Activated CD8-positive, alpha-beta T cell treated with anti-CD3 and anti-CD28 coated beads, Interleukin-2, amount 10 ng/mL, durations not matched to agents 7 days and 5 days (primary cell): ENCODE data around the gene RPS6KA5. TPM values are rescaled to one million over a fixed set of nuclear protein-coding genes. Genes with fewer than 3 reads are reported as not detected.
A peak's percentile ranks its signal among the peaks of the same experiment; 100 is the strongest.
"Not testable (repeated sequence)": the region's sequence is repeated elsewhere in the genome, so short reads cannot be mapped to it uniquely, and the experiment has no call there.

Experiments used
- ATAC-seq: fragments of 150-1000 bp; cut with Tn5 transposase; one replicate; pipeline ENCODE4 v1.10.0; 2021; ENCODE audit warnings: moderate library complexity
- CTCF ChIA-PET: fragments of 350-600 bp; sonication (Branson Sonifier 250); formaldehyde crosslinking; loops from one replicate; lab custom pipeline; 2021; ENCODE audit warnings: antibody characterized with exemption; lab: Charles Lee
- POLR2A ChIA-PET: fragments of 350-600 bp; sonication (Branson Sonifier 250); formaldehyde crosslinking; loops from one replicate; lab custom pipeline; 2021; ENCODE audit warnings: antibody characterized with exemption; lab: Charles Lee
- DNase-seq: peaks from one replicate; pipeline ENCODE4 v3.0.0-alpha.2; 2020
- H3K27ac Mint-ChIP-seq: one replicate; pipeline ENCODE4 v1.8.0; 2021; ENCODE audit warnings: mild to moderate bottlenecking, mixed read lengths
- H3K27me3 Mint-ChIP-seq: one replicate; pipeline ENCODE4 v1.8.0; 2021; ENCODE audit warnings: low read depth, mixed read lengths
- H3K36me3 Mint-ChIP-seq: one replicate; pipeline ENCODE4 v1.8.0; 2021; ENCODE audit warnings: low read depth, mixed read lengths
- H3K4me1 Mint-ChIP-seq: one replicate; pipeline ENCODE4 v1.8.0; 2021; ENCODE audit warnings: low read depth, mixed read lengths
- H3K4me3 Mint-ChIP-seq: one replicate; pipeline ENCODE4 v1.8.0; 2021; ENCODE audit warnings: mild to moderate bottlenecking, mixed read lengths
- H3K9me3 Mint-ChIP-seq: one replicate; pipeline ENCODE4 v1.8.0; 2022; ENCODE audit warnings: mixed read lengths; ENCODE audit not compliant: insufficient read depth
- total RNA-seq, 2 experiments: library from RNA; stranded (reverse); gene quantifications; one replicate each; pipeline ENCODE4 v1.2.3, GENCODE V29; 2021

The RPS6KA5 gene
- total RNA-seq, 2 experiments from 2014 or later, result 50.8 to 53.1 TPM

DNA sequence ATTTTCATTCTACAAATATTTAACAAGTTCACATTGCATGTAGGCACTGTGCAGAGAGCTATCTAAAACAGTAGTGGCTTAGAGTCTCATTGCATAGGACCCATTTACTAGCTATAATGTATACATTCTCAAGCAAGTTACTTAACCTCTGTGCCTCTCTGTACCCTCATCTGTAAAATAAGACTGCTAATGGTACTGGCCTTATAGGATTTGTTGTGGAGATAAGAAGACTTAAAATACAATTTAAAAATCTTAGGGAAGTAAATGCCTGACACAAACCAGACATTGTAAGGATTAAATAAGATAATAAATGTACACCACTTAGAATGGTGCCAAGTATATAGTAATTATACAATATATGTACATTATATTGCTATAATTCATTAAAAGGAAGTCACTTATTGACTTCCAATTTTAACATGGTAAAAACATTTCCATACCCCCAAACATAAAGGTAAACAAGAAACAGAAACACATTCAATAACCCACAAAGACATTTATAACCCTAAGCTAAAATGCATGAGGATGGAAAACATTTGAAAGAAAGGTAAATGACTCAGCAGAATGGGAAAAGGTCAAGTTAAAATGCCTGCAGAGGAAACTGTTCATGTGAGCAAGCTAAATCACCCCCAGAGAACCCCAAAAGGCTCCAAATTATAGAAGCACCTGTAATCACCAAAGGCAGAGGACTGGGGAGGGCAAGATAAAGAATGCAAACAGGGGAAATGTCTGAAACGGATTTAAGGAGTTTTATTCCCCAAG lies 30.8 kb downstream of the RPS6KA5 start:
- ATAC-seq (no peak), DNase-seq (no peak)
- POLR2A ChIA-PET, result interaction anchor here (1.0 to 1.5 kb wide), 3 partner anchors 31 to 85 kb away, joined by 3 to 4 read pairs (median 4); partner anchors contain the start of gene RPS6KA5
- no peak overlapping the region for H3K4me3 Mint-ChIP-seq
- H3K27ac Mint-ChIP-seq, result no peak overlapping the region
- peaks cover 58% of the 10 kb centered on the region for H3K4me1 Mint-ChIP-seq
- H3K27me3 Mint-ChIP-seq, result no peaks in the 10 kb centered on the region
- H3K9me3 Mint-ChIP-seq, result no peaks in the 10 kb centered on the region
- CTCF ChIA-PET, result interaction anchor here (1.3 to 2.7 kb wide), 3 partner anchors 11 to 143 kb away, joined by 3 to 12 read pairs (median 6); partner anchors contain the start of gene DGLUCY
- H3K36me3 Mint-ChIP-seq, result peaks cover 43% of the 10 kb centered on the region

DNA sequence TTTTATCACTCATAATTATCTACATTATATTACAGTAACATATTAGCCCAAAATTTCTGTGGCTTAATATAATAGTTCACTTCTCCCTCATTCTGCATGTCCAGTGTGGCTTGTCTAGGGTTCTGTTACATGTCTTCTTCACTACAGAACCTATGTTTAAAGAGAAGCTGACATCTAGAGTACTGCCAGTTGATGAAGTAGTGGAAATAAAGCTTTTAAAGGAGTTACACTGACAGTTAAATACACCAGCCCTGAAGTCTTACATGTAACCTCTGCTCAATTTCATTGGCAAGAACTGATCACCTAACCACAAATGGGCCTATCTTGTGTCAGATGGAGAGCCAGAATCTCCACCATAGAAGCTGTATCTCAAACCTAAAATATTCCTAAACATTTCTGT lies 32.9 kb downstream of the RPS6KA5 start:
- ChIA-PET CTCF (interaction anchor here (0.8 to 2.7 kb wide), 4 partner anchors 10 to 33 kb away, joined by 3 to 12 read pairs (median 4); partner anchors contain the start of gene RPS6KA5), POLR2A (interaction anchor here (0.6 to 1.2 kb wide), 2 partner anchors 87 to 216 kb away, joined by 3 to 4 read pairs; partner anchors contain the start of gene GPR68)
- ATAC-seq (no peak), DNase-seq (no peak)
- Mint-ChIP-seq H3K4me1 (peaks cover 68% of the 10 kb centered on the region), H3K4me3 (no peak overlapping the region), H3K27me3 (no peaks in the 10 kb centered on the region), H3K27ac (no peak overlapping the region), H3K9me3 (no peaks in the 10 kb centered on the region), H3K36me3 (peaks cover 50% of the 10 kb centered on the region)

- peaks cover 76% of the 10 kb centered on the region for H3K4me1 Mint-ChIP-seq
- peak overlapping the region; percentile 62 for H3K4me3 Mint-ChIP-seq
- POLR2A ChIA-PET, result interaction anchor here (1.6 kb wide), 2 partner anchors 38 to 221 kb away, joined by 5 read pairs; partner anchors contain the start of gene RPS6KA5
- peak; percentile 90 for ATAC-seq
- H3K9me3 Mint-ChIP-seq, H3K27me3 Mint-ChIP-seq: not testable (repeated sequence)
- CTCF ChIA-PET, result interaction anchor here (1.3 kb wide), 2 partner anchors 13 to 36 kb away, joined by 6 read pairs; no protein-coding TSS in a partner anchor
- DNase-seq, result peak; percentile 42
- peaks cover 60% of the 10 kb centered on the region for H3K36me3 Mint-ChIP-seq
- H3K27ac Mint-ChIP-seq, result peak overlapping the region; percentile 84
Observed at GRCh38 chr14:91022622-91023028, 37.8 kb downstream of the RPS6KA5 start.

DNA sequence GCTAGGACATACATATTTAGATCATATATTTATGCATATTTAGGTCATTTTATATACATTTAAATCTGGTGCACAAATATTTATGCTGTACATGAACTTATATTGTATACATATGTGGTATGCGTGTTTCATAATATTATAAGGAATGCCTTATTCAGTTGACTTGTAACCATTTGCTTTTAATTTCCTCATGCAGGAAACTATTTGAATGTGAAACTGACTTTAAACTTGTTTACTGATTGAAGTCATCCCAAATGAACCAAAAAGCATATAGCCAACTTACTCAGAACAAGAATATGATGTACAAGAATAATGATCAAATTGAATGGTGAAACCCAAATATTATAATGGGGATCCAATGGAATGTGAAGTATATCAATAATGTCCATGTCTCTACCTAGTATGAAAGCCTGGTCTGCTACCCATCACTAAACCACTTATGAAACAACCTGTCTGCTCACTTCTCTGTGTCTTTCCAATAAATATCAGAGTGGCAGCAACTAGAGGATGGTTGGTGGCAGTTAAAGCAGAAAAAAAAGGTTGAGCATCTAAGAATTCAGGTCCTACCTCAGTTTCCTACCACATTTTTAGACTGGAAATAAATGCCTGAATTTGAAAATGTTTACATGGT lies 38.3 kb downstream of the RPS6KA5 start:
- Mint-ChIP-seq H3K9me3 (no peaks in the 10 kb centered on the region), H3K27ac (peak overlapping the region; percentile 84), H3K4me3 (peak overlapping the region; percentile 62), H3K4me1 (peaks cover 71% of the 10 kb centered on the region), H3K27me3 (no peaks in the 10 kb centered on the region), H3K36me3 (peaks cover 61% of the 10 kb centered on the region)
- ATAC-seq, result peak; percentile 73
- DNase-seq, result peak; percentile 40
- ChIA-PET POLR2A (interaction anchor here (0.8 kb wide), 1 partner anchor 17 kb away, joined by 3 read pairs; no protein-coding TSS in a partner anchor), CTCF (interaction anchor here (1.0 to 1.1 kb wide), 3 partner anchors 12 to 155 kb away, joined by 3 read pairs; no protein-coding TSS in a partner anchor)

GRCh38 chr14:91021115-91021514 lies 39.3 kb downstream of the RPS6KA5 start:
- Mint-ChIP-seq H3K4me3 (no peak overlapping the region), H3K27ac (peak overlapping the region; percentile 78), H3K9me3 (no peaks in the 10 kb centered on the region), H3K36me3 (peaks cover 59% of the 10 kb centered on the region), H3K4me1 (peaks cover 69% of the 10 kb centered on the region), H3K27me3 (no peaks in the 10 kb centered on the region)
- no peak for DNase-seq
- ChIA-PET CTCF (interaction anchor here (1.0 to 1.1 kb wide), 3 partner anchors 11 to 156 kb away, joined by 3 read pairs; no protein-coding TSS in a partner anchor), POLR2A (no interaction called here)
- no peak for ATAC-seq

DNA sequence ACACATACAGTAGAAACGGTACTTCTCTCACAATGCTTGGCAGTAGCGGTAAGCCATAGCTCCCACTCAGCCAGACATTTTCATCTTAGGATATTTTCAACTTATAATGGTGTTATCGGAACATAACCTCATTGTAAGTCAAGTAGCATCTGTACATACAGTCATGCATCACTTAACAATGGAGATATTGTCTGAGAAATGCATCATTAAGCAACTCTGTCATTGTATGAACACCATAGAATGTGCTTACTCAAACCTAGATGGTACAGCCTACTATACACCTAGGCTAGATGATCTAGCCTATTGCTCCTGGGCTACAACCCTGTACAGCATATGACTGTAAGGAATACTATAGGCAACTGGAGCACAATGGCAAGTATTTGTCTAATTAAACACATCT lies 40.8 kb downstream of the RPS6KA5 start:
- Mint-ChIP-seq H3K27ac (no peak overlapping the region), H3K9me3 (no peaks in the 10 kb centered on the region), H3K4me1 (peaks cover 63% of the 10 kb centered on the region), H3K36me3 (peaks cover 50% of the 10 kb centered on the region), H3K4me3 (no peak overlapping the region), H3K27me3 (no peaks in the 10 kb centered on the region)
- POLR2A ChIA-PET, result no interaction called here
- DNase-seq (no peak), ATAC-seq (no peak)
- CTCF ChIA-PET, result no interaction called here

GRCh38 chr14:91018481-91018880 lies 42.0 kb downstream of the RPS6KA5 start:
- DNase-seq, result no peak
- Mint-ChIP-seq H3K36me3 (peaks cover 40% of the 10 kb centered on the region), H3K27ac (no peak overlapping the region), H3K4me3 (no peak overlapping the region), H3K27me3 (no peaks in the 10 kb centered on the region), H3K9me3 (no peaks in the 10 kb centered on the region), H3K4me1 (peaks cover 51% of the 10 kb centered on the region)
- ATAC-seq, result no peak
- ChIA-PET CTCF (no interaction called here), POLR2A (interaction anchor here (1.0 kb wide), 1 partner anchor 95 kb away, joined by 3 read pairs; the partner anchor contains the start of gene DGLUCY)

GRCh38 chr14:91016800-91017410 lies 43.5 kb downstream of the RPS6KA5 start:
- Mint-ChIP-seq H3K36me3 (peaks cover 36% of the 10 kb centered on the region), H3K4me3 (no peak overlapping the region), H3K27me3 (no peaks in the 10 kb centered on the region), H3K9me3 (no peaks in the 10 kb centered on the region), H3K4me1 (peaks cover 40% of the 10 kb centered on the region), H3K27ac (peak overlapping the region; percentile 9)
- ChIA-PET POLR2A (no interaction called here), CTCF (no interaction called here)
- no peak for ATAC-seq
- DNase-seq, result no peak

DNA sequence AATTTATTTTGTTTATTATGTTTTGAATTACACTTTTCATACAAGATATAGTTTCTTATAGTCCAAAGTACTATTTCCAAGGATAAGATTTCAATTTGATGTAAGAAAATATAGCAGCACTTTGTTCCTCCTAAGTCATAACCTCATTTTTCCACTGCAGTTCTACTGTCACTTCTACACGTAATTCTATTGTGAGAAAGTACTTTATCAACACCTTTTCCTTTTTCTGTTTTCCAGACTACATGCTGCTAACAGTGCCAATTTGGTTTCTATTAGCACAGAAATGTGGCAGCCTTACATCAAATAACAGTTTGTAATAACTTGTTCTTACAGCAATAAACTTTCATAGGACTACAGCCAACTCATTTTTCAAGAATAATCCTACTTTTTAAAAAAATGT lies 45.0 kb downstream of the RPS6KA5 start:
- Mint-ChIP-seq H3K36me3 (peaks cover 40% of the 10 kb centered on the region), H3K9me3 (no peaks in the 10 kb centered on the region), H3K4me1 (peaks cover 39% of the 10 kb centered on the region), H3K27ac (no peak overlapping the region), H3K4me3 (no peak overlapping the region), H3K27me3 (no peaks in the 10 kb centered on the region)
- ChIA-PET POLR2A (no interaction called here), CTCF (interaction anchor here (0.9 to 1.1 kb wide), 2 partner anchors 10 to 12 kb away, joined by 3 read pairs; no protein-coding TSS in a partner anchor)
- ATAC-seq, result peak; percentile 13
- DNase-seq, result no peak

GRCh38 chr14:91012045-91012444 lies 48.4 kb downstream of the RPS6KA5 start:
- H3K36me3 Mint-ChIP-seq, result peaks cover 29% of the 10 kb centered on the region
- ATAC-seq (no peak), DNase-seq (no peak)
- H3K27me3 Mint-ChIP-seq, result no peaks in the 10 kb centered on the region
- peaks cover 44% of the 10 kb centered on the region for H3K4me1 Mint-ChIP-seq
- ChIA-PET CTCF (interaction anchor here (1.0 to 2.5 kb wide), 4 partner anchors 21 to 127 kb away, joined by 3 to 11 read pairs (median 4); no protein-coding TSS in a partner anchor), POLR2A (interaction anchor here (1.0 to 1.1 kb wide), 2 partner anchors 103 to 108 kb away, joined by 3 read pairs; no protein-coding TSS in a partner anchor)
- no peaks in the 10 kb centered on the region for H3K9me3 Mint-ChIP-seq
- no peak overlapping the region for H3K4me3 Mint-ChIP-seq
- no peak overlapping the region for H3K27ac Mint-ChIP-seq

- Mint-ChIP-seq H3K36me3 (peaks cover 34% of the 10 kb centered on the region), H3K4me1 (peaks cover 40% of the 10 kb centered on the region), H3K4me3 (no peak overlapping the region), H3K27ac (peak overlapping the region; percentile 44), H3K27me3 (no peaks in the 10 kb centered on the region), H3K9me3 (no peaks in the 10 kb centered on the region)
- ATAC-seq, result no peak
- ChIA-PET CTCF (interaction anchor here (0.6 to 1.5 kb wide), 2 partner anchors 12 to 14 kb away, joined by 3 to 4 read pairs; no protein-coding TSS in a partner anchor), POLR2A (no interaction called here)
- DNase-seq, result no peak
Observed at GRCh38 chr14:91010153-91010533, 50.3 kb downstream of the RPS6KA5 start.
